Measurements from ENCODE around the gene CSKMT. TPM values are rescaled to one million over a fixed set of nuclear protein-coding genes. Genes with fewer than 3 reads are reported as not detected.
"Not testable (repeated sequence)": the region's sequence is repeated elsewhere in the genome, so short reads cannot be mapped to it uniquely, and the experiment has no call there.

CSKMT gene
- polyA plus RNA-seq, 1 donor (not counting 4 experiments of a cell fraction or from before 2014, with no cell fraction given), result 4.5 TPM

- no peak overlapping the region for H2AFZ ChIP-seq (ENCODE audit: control insufficient read depth, low read length)
- peaks cover 46% of the 10 kb centered on the region for H3K79me2 ChIP-seq (ENCODE audit: control insufficient read depth, insufficient read depth, low read length)
- H3K9ac ChIP-seq (ENCODE audit: control insufficient read depth, extremely low read depth, insufficient read depth, low read length), result no peak overlapping the region
- H3K4me3 ChIP-seq (ENCODE audit: control insufficient read depth in 2 of 3, extremely low read depth in 1 of 3, insufficient read depth in 2 of 3, low read depth in 1 of 3, low read length in 3 of 3), result no peak overlapping the region
- H3K9me3 ChIP-seq (ENCODE audit: control insufficient read depth, low read depth, low read length), result no peaks in the 10 kb centered on the region
- no peak for FAIRE-seq
- TF ChIP-seq EZH2 (IDR thresholded peaks at IDR 0.05; ENCODE audit: low read length) (no peak), CTCF (optimal IDR thresholded peaks at IDR 0.05 in 1 of 3, IDR thresholded peaks at IDR 0.05 in 1 of 3, conservative IDR thresholded peaks at IDR 0.05 in 1 of 3; ENCODE audit: extremely low read depth in 1 of 3, insufficient read depth in 2 of 3, low read length in 3 of 3) (no peak)
- H3K4me2 ChIP-seq (ENCODE audit: control insufficient read depth, extremely low read depth, insufficient read depth, low read depth, low read length), result no peak overlapping the region
- dilution Hi-C loops (cut with MboI; ENCODE audit: extremely low pct_ligation_motif_present, low sequenced_read_pairs), result no loop called here
- no peak overlapping the region for H3K27ac ChIP-seq (ENCODE audit: control insufficient read depth, insufficient read depth, low read length)
- no peaks in the 10 kb centered on the region for H4K20me1 ChIP-seq (ENCODE audit: control insufficient read depth, extremely low read depth, insufficient read depth, low read length)
- no peak for DNase-seq (ENCODE audit: low read depth, low spot score)
- peaks cover 12 to 16% of the 10 kb centered on the region in 2 experiments for H3K36me3 ChIP-seq (ENCODE audit: control insufficient read depth in 2 of 2, extremely low read depth in 1 of 2, insufficient read depth in 2 of 2, low read length in 2 of 2)
- peaks cover 22% of the 10 kb centered on the region for H3K4me1 ChIP-seq (ENCODE audit: control insufficient read depth, extremely low read depth, insufficient read depth, low read length)
- no peaks in the 10 kb centered on the region for H3K27me3 ChIP-seq (ENCODE audit: control insufficient read depth, extremely low read depth, insufficient read depth, low read length)
- H3K9me1 ChIP-seq (ENCODE audit: control insufficient read depth, extremely low read depth, insufficient read depth, low read length), result no peaks in the 10 kb centered on the region
Measured at GRCh38 chr11:62649486-62649885, 15.6 kb upstream of the CSKMT start.

DNA sequence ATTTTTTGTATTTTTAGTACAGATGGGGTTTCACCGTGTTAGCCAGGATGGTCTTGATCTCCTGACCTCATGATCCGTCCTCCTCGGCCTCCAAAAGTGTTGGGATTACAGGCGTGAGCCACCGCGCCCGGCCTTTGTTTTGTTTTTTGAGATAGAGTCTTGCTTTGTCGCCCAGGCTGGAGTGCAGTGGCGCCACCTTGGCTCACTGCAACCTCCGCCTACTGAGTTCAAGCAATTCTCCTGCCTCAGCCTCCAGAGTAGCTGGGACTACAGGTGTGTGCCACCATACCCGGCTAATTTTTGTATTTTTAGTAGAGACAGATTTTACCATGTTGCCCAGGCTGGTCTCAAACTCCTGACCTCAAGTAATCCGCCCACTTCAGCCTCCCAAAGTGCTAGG is 14.8 kb upstream of the CSKMT start:
- H3K9ac ChIP-seq (ENCODE audit: control insufficient read depth, extremely low read depth, insufficient read depth, low read length); H3K27me3 ChIP-seq (ENCODE audit: control insufficient read depth, extremely low read depth, insufficient read depth, low read length); DNase-seq (ENCODE audit: low read depth, low spot score); H4K20me1 ChIP-seq (ENCODE audit: control insufficient read depth, extremely low read depth, insufficient read depth, low read length); H2AFZ ChIP-seq (ENCODE audit: control insufficient read depth, low read length); dilution Hi-C loops (cut with MboI; ENCODE audit: extremely low pct_ligation_motif_present, low sequenced_read_pairs); H3K4me3 ChIP-seq (ENCODE audit: control insufficient read depth in 2 of 3, extremely low read depth in 1 of 3, insufficient read depth in 2 of 3, low read depth in 1 of 3, low read length in 3 of 3); H3K9me1 ChIP-seq (ENCODE audit: control insufficient read depth, extremely low read depth, insufficient read depth, low read length); H3K9me3 ChIP-seq (ENCODE audit: control insufficient read depth, low read depth, low read length); FAIRE-seq; H3K27ac ChIP-seq (ENCODE audit: control insufficient read depth, insufficient read depth, low read length); H3K4me2 ChIP-seq (ENCODE audit: control insufficient read depth, extremely low read depth, insufficient read depth, low read depth, low read length): not testable (repeated sequence)
- Histone ChIP-seq H3K4me1 (ENCODE audit: control insufficient read depth, extremely low read depth, insufficient read depth, low read length) (peaks cover 16% of the 10 kb centered on the region), H3K79me2 (ENCODE audit: control insufficient read depth, insufficient read depth, low read length) (peaks cover 40% of the 10 kb centered on the region), H3K36me3 (ENCODE audit: control insufficient read depth in 2 of 2, extremely low read depth in 1 of 2, insufficient read depth in 2 of 2, low read length in 2 of 2) (peaks cover 12 to 15% of the 10 kb centered on the region in 2 experiments)

Measured in keratinocyte (primary cell).